Left lobe of liver (tissue), 2 donors: ENCODE data around the gene ACAD11. TPM values are rescaled to one million over a fixed set of nuclear protein-coding genes. Genes with fewer than 3 reads are reported as not detected.

Experiments
- ATAC-seq: fragments of 200-7000 bp; cut with Tn5 transposase; one replicate; pipeline ENCODE4 v1.9.1; 2020; ENCODE audit warnings: mild to moderate bottlenecking, moderate library complexity
- DNase-seq: peaks from one replicate; pipeline ENCODE4 v3.0.0-alpha.2; 2020; ENCODE audit warnings: low spot score
- total RNA-seq: library from RNA; stranded (reverse); gene quantifications from one replicate; pipeline ENCODE4 v1.2.1, GENCODE V29; 2021
- donor health status: DM: no; HTN: no; CAD: no; lungs with moderate emphysema.
- donor health status: DM: no; HTN: yes; CAD: no.

Gene ACAD11
- total RNA-seq, 1 donor from 2014 or later = 104 TPM

- ATAC-seq (no peak), DNase-seq (no peak)
Observed at GRCh38 chr3:132517311-132517710, 142.3 kb downstream of the ACAD11 start.

DNA sequence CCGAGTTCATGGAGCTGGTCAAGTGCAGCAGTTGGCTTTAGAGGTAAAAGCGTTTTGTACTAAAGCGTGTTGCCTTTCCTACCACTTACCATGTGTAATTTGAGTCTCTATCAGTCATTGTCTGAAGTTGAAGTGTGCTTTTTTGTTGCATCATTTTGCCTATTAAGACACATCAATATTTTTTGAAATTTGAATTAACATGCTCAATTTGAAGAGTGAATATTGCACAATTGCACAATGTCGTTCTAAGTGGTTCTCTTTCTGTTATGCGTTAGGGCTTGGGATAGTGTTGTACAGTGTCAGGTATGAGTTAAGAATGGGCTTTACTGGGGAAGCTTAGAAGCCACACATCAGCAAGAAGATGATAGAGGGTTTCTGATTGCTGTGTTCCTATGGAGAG is 146.6 kb downstream of the ACAD11 start:
- ATAC-seq (no peak), DNase-seq (no peak)

DNA sequence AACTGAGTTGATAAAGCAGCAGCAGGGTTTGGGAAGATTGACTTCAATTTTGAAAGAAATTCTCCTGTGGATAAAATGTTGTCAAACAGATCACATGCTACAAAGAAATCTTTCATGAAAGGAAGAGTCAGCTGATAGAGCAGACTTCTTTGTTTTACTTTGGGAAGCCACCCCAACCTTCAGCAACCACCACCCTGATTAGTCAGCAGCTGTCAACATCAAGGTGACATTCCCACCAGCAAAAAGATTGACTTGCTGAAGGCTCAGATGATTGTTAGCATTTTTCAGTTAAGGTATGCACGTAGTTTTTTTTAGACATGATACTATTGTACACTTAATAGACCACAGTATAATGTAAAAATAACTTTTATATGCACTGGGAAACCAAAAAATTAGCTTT is 150.1 kb downstream of the ACAD11 start:
- DNase-seq (no peak), ATAC-seq (no peak)

DNA sequence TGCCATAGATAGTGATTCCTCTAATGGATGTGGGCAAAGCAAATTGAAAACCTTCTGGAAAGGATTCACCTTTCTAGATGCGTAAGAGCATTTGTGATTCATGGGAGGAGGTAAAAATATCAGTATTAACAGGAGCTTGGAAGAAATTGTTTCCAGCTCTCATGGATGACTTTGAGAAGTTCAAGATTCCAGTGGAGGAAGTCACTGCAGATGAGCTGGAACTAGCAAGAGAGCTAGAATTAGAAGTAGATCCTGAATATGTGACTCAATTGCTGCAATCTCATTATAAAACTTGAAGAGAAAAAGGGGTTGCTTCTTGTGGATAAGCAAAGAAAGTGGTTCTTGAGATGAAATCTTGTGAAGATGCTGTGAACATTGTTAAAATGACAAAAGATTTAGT is 150.5 kb downstream of the ACAD11 start:
- no peak for DNase-seq
- ATAC-seq = no peak

Other genes with a start within 250 kb of the ACAD11 start
- gene DNAJC13, start 242.3 kb downstream of the ACAD11 start, total RNA-seq = 11.8 TPM
- not detected for gene ACKR4, start 62.5 kb downstream of the ACAD11 start, total RNA-seq
- gene UBA5, start 520 bp upstream of the ACAD11 start, total RNA-seq = 28.4 TPM
- gene NPHP3, start 62.6 kb upstream of the ACAD11 start, total RNA-seq = 10.1 TPM